GM19452 (cell line): ENCODE data around the gene PSMA6.

Experiments
- ATAC-seq: cut with Tn5 transposase; IDR thresholded peaks from one replicate; pipeline ENCODE4 v1.9.1; 2021; ENCODE audit not compliant: unreplicated experiment

Gene PSMA6

GRCh38 chr14:35365130-35366055 is 73.2 kb downstream of the PSMA6 start:
- ATAC-seq = no peak

DNA sequence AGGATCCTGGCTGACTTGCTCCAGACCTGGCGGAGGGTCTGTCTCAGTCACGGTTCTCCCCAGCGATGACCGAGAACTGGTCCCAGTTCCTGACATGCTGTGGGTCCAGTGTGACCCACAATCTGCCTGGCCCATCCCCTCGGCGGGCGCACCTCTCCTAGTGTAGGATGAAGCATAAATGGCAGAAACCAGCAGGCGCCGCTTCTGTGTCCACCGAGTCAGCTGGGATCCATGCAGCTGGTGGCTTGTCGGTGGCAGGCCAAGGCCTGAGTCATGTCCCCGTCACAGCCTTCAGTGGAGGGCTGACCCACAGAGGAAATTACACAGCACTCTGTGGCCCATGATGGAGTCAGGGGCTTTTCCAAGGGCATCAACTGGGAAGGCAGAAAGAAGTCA is 73.9 kb downstream of the PSMA6 start:
- ATAC-seq = no peak

- no peak for ATAC-seq
Observed at GRCh38 chr14:35366521-35366976, 74.4 kb downstream of the PSMA6 start.

GRCh38 chr14:35367056-35367372 is 74.8 kb downstream of the PSMA6 start:
- ATAC-seq = no peak
